Immature natural killer cell (primary cell): ENCODE data around the gene ADIPOR1. TPM values are rescaled to one million over a fixed set of nuclear protein-coding genes. Genes with fewer than 3 reads are reported as not detected.
A peak's percentile ranks its signal among the peaks of the same experiment; 100 is the strongest.
"Not testable (repeated sequence)": the region's sequence is repeated elsewhere in the genome, so short reads cannot be mapped to it uniquely, and the experiment has no call there.

Experiments used
- DNase-seq, 3 donors: peaks; one replicate each; pipeline ENCODE4 v3.0.0; 2022; ENCODE audit warnings: mixed read lengths in 1 of 3
- H3K27ac Mint-ChIP-seq, 6 donors: one replicate each; pipeline ENCODE4 v1.8.0; 2020; ENCODE audit warnings: mixed read lengths in 6 of 6, mild to moderate bottlenecking in 5 of 6, inconsistent platforms in 4 of 6, moderate library complexity in 3 of 6
- H3K27me3 Mint-ChIP-seq, 3 donors: one replicate each; pipeline ENCODE4 v1.8.0; 2020 to 2021; ENCODE audit warnings: low read depth in 3 of 3, mild to moderate bottlenecking in 3 of 3, mixed read lengths in 3 of 3, moderate library complexity in 3 of 3, inconsistent platforms in 1 of 3
- H3K36me3 Mint-ChIP-seq, 3 donors: one replicate each; pipeline ENCODE4 v1.8.0; 2020; ENCODE audit warnings: mixed read lengths in 3 of 3, inconsistent platforms in 2 of 3, mild to moderate bottlenecking in 2 of 3
- H3K4me1 Mint-ChIP-seq, 2 donors: one replicate each; pipeline ENCODE4 v1.8.0; 2020; ENCODE audit warnings: inconsistent platforms in 2 of 2, mild to moderate bottlenecking in 2 of 2, mixed read lengths in 2 of 2, moderate library complexity in 1 of 2
- H3K4me3 Mint-ChIP-seq, 5 donors: one replicate each; pipeline ENCODE4 v1.8.0; 2020; ENCODE audit warnings: mild to moderate bottlenecking in 5 of 5, mixed read lengths in 5 of 5, inconsistent platforms in 3 of 5, moderate library complexity in 3 of 5
- H3K9me3 Mint-ChIP-seq, 6 donors: one replicate each; pipeline ENCODE4 v1.8.0; 2020; ENCODE audit warnings: mild to moderate bottlenecking in 6 of 6, mixed read lengths in 6 of 6, inconsistent platforms in 4 of 6, moderate library complexity in 3 of 6
- polyA plus RNA-seq, 3 donors: library from polyadenylated mRNA; unstranded; fragments of 300-500 nt; fragmentation: Illumina TruSeq; gene quantifications; one replicate each; pipeline ENCODE4 v1.2.3, GENCODE V29; 2021

ADIPOR1 gene
- polyA plus RNA-seq, 3 donors from 2014 or later = 81.5 to 149 (median 95.0) TPM

DNA sequence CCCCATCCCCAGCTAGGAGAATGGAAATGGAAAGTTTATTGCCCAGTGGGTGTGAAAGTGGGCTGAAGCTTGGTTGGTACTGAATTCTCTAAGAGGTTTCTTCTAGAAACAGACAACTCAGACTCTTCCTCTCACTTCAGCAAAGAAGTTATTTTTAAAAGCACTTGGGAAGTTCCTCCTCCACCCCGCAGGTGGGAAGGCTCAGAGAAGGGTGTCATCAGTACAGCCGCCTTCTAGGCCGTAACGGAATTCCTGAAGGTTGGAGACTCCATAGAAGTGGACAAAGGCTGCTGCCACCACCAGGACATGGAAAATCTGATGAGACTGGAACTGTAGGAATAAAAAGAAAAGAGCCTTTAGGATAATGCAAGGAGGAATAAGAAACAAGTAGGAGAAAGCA lies 16.7 kb downstream of the ADIPOR1 start:
- Mint-ChIP-seq H3K36me3 (peaks cover 21 to 49% (median 34%) of the 10 kb centered on the region in 3 donors), H3K4me3 (no peak overlapping the region)

GRCh38 chr1:202940561-202940960 lies 17.6 kb downstream of the ADIPOR1 start:
- peaks cover 18 to 46% (median 30%) of the 10 kb centered on the region in 3 donors for H3K36me3 Mint-ChIP-seq
- H3K27ac Mint-ChIP-seq = no peak overlapping the region
- DNase-seq = no peak
- H3K27me3 Mint-ChIP-seq = no peaks in the 10 kb centered on the region
- no peaks in the 10 kb centered on the region for H3K4me1 Mint-ChIP-seq
- H3K4me3 Mint-ChIP-seq = no peak overlapping the region
- H3K9me3 Mint-ChIP-seq = no peaks in the 10 kb centered on the region

More for the DNA sequence above, 16.7 kb downstream of the ADIPOR1 start:
- Mint-ChIP-seq H3K9me3 (no peaks in the 10 kb centered on the region), H3K27me3 (no peaks in the 10 kb centered on the region), H3K27ac (no peak overlapping the region), H3K4me1 (no peaks in the 10 kb centered on the region)
- DNase-seq = no peak

- DNase-seq = no peak
- Mint-ChIP-seq H3K4me3 (no peak overlapping the region), H3K4me1 (no peaks in the 10 kb centered on the region), H3K36me3 (peaks cover 10 to 28% (median 20%) of the 10 kb centered on the region in 3 donors), H3K27ac (no peak overlapping the region), H3K27me3 (peaks cover 0 to 14% (median 3%) of the 10 kb centered on the region in 3 donors), H3K9me3 (no peaks in the 10 kb centered on the region)
Observed at GRCh38 chr1:202938287-202938925, 19.7 kb downstream of the ADIPOR1 start.

- not testable (repeated sequence) for DNase-seq, H3K9me3 Mint-ChIP-seq, H3K27ac Mint-ChIP-seq, H3K4me1 Mint-ChIP-seq, H3K4me3 Mint-ChIP-seq
- Mint-ChIP-seq H3K27me3 (peaks cover 5 to 16% (median 6%) of the 10 kb centered on the region in 3 donors), H3K36me3 (peaks cover 0 to 15% (median 9%) of the 10 kb centered on the region in 3 donors)
Observed at GRCh38 chr1:202936409-202936808, 21.7 kb downstream of the ADIPOR1 start.

DNA sequence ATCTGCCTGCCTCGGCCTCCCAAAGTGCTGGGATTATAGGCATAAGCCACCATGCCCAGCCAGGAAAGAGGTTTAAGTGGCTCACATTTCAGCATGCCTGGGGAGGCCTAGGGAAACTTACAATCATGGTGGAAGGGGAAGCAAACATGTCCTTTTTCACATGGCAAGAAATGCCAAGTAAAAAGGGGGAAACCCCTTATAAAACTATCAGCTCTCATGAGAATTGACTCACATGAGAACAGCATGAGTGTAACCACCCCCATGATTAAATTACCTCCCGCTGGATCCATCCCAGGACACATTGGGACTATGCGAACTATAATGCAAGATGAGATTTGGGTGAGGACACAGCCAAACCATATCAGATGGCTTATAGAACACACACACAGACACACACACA lies 22.3 kb downstream of the ADIPOR1 start:
- H3K36me3 Mint-ChIP-seq = peaks cover 0 to 9% (median 4%) of the 10 kb centered on the region in 3 donors

GRCh38 chr1:202934755-202935154 lies 23.4 kb downstream of the ADIPOR1 start:
- Mint-ChIP-seq H3K36me3 (peaks cover 0 to 5% (median 0%) of the 10 kb centered on the region in 3 donors), H3K9me3 (no peaks in the 10 kb centered on the region), H3K4me3 (no peak overlapping the region), H3K4me1 (no peaks in the 10 kb centered on the region), H3K27ac (no peak overlapping the region), H3K27me3 (peaks cover 6 to 16% (median 7%) of the 10 kb centered on the region in 3 donors)
- DNase-seq = no peak

More for the DNA sequence above, 22.3 kb downstream of the ADIPOR1 start:
- Mint-ChIP-seq H3K4me1 (no peaks in the 10 kb centered on the region), H3K27ac (no peak overlapping the region), H3K27me3 (peaks cover 5 to 16% (median 6%) of the 10 kb centered on the region in 3 donors), H3K4me3 (no peak overlapping the region), H3K9me3 (no peaks in the 10 kb centered on the region)
- no peak for DNase-seq

GRCh38 chr1:202932476-202932875 lies 25.6 kb downstream of the ADIPOR1 start:
- Mint-ChIP-seq H3K36me3 (no peaks in the 10 kb centered on the region), H3K4me1 (no peaks in the 10 kb centered on the region), H3K27me3 (peaks cover 8 to 16% (median 9%) of the 10 kb centered on the region in 3 donors), H3K4me3 (no peak overlapping the region), H3K9me3 (no peaks in the 10 kb centered on the region), H3K27ac (no peak overlapping the region)
- no peak for DNase-seq

DNA sequence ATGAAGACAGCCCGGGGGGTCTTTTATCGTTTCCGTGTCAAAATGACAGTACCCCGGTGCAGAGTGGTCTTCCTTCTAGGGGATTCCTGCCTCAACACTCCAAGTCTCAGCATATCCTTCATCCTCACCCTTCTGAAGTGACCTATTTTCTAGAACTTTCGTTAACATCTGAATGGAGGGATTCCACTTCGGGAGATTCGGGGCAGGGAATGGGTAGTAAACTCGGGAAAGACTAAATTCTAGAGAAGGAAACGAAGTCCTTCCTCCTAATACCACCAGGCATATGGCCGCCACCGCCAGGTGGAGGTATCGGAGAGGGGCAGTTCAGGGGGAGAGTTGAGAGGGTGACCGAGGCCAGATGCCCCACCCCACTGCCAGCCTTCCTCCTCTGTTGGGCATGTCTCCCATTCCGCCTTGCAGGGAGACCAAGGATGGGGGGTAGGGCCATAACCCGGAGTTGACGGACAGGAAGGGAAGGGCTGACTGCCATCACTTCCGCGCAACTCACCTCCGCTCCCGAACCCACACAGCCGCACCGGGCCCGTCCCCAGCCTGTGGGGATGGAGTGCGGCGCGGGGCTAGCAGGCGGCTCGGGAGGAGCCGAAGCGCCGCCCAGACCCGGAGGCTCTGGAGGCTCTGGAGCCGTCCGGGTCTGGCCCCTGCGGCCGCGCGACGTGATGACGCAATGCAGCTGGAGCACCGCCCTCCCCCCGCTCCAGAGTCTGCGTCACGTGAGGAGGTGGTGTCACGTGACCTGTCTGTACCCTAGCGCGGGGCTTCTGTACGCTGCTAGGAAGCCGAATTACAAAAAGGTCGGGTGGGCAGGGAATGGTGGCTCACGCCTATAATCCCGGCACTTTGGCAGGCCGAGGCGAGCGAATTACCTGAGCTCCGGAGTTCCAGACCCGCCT lies 31.3 kb downstream of the ADIPOR1 start, which contains the start of gene KLHL12:
Gene KLHL12, minus strand, starts transcription at position 654 of the 911 bp plus-strand sequence. CDS start 2,072 bp downstream, outside the sequence.
- peak; percentile 95 for DNase-seq
- Mint-ChIP-seq H3K4me3 (peak within 1 kb of the TSS; percentile 90 to 96 (median 91)), H3K27me3 (peaks cover 9 to 17% (median 11%) of the 10 kb centered on the region in 3 donors), H3K4me1 (peaks cover 18 to 41% of the 10 kb centered on the region in 2 donors), H3K36me3 (peaks cover 4 to 8% (median 7%) of the 10 kb centered on the region in 3 donors), H3K9me3 (no peaks in the 10 kb centered on the region), H3K27ac (peak within 1 kb of the TSS; percentile 90 to 97 (median 92))

- Mint-ChIP-seq H3K27me3 (peaks cover 5 to 17% (median 9%) of the 10 kb centered on the region in 3 donors), H3K4me3 (no peak overlapping the region), H3K9me3 (no peaks in the 10 kb centered on the region), H3K27ac (peak overlapping the region in 1 of 6 donors; percentile 57), H3K4me1 (peaks cover 18 to 48% of the 10 kb centered on the region in 2 donors), H3K36me3 (peaks cover 8 to 13% (median 11%) of the 10 kb centered on the region in 3 donors)
- DNase-seq = no peak
Observed at GRCh38 chr1:202923533-202923932, 34.6 kb downstream of the ADIPOR1 start.

DNA sequence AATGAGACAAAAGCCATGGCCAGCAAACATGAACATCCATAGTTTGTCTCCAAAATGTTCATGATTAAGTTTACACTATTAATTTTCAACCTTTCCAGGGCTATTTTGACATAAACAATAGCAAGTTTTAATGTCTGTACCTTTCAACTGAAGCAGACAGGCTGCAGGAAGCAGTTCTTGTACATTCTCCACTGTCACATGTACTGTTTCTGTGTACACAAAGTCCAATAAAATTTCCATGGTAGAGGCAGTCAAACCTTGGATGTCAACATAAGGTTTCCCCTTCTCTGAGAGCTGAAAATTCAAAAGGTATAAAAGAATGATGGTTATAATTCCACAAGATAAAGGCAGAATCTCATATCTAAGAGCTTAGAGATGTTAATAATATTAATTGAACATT lies 38.5 kb downstream of the ADIPOR1 start:
- Mint-ChIP-seq H3K4me3 (no peak overlapping the region), H3K4me1 (peaks cover 5 to 28% of the 10 kb centered on the region in 2 donors), H3K27me3 (no peaks in the 10 kb centered on the region), H3K27ac (peak overlapping the region in 2 of 6 donors; percentile 28 to 65), H3K9me3 (no peaks in the 10 kb centered on the region), H3K36me3 (peaks cover 17 to 42% (median 17%) of the 10 kb centered on the region in 3 donors)
- DNase-seq = no peak

DNA sequence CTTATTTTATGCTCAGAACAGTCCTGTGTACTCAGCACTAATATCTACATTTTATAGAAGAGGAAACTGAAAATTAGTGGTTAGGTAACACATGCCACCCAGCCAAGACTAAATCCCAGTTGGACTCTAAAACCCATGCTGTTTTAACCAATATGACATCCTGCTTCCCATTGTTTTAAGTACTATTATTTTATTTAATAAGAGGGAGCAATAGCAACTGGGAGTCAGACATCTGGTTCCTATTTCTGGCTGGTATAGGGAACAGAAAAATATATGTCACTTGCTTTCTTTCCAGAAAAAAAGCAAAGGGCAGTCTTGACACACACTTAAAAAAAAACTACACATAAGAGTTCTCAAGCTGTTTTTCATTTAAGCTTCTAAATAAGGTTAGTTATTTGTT lies 43.0 kb downstream of the ADIPOR1 start:
- Mint-ChIP-seq H3K4me1 (peaks cover 18 to 22% of the 10 kb centered on the region in 2 donors), H3K36me3 (peaks cover 33 to 70% (median 42%) of the 10 kb centered on the region in 3 donors), H3K27me3 (peaks cover 0 to 2% (median 0%) of the 10 kb centered on the region in 3 donors), H3K27ac (no peak overlapping the region), H3K4me3 (no peak overlapping the region), H3K9me3 (no peaks in the 10 kb centered on the region)
- DNase-seq = no peak

DNA sequence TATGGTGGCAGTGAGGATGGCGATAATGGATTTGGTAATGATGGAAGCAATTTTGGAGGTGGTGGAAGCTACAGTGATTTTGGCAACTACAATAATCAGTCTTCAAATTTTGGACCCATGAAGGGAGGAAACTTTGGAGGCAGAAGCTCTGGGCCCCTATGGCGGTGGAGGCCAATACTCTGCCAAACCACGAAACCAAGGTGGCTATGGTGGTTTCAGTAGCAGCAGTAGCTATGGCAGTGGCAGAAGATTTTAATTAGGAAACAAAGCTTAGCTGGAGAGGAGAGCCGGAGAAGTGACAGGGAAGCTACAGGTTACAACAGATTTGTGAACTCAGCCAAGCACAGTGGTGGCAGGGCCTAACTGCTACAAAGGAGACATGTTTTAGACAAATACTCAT lies 45.6 kb downstream of the ADIPOR1 start:
- not testable (repeated sequence) for H3K27me3 Mint-ChIP-seq, H3K9me3 Mint-ChIP-seq, DNase-seq
- H3K4me1 Mint-ChIP-seq = peaks cover 18 to 22% of the 10 kb centered on the region in 2 donors
- peak overlapping the region in 3 of 6 donors; percentile 1 to 50 (median 13) for H3K27ac Mint-ChIP-seq
- peaks cover 27 to 62% (median 39%) of the 10 kb centered on the region in 3 donors for H3K36me3 Mint-ChIP-seq
- H3K4me3 Mint-ChIP-seq = peak overlapping the region in 1 of 5 donors; percentile 27

DNA sequence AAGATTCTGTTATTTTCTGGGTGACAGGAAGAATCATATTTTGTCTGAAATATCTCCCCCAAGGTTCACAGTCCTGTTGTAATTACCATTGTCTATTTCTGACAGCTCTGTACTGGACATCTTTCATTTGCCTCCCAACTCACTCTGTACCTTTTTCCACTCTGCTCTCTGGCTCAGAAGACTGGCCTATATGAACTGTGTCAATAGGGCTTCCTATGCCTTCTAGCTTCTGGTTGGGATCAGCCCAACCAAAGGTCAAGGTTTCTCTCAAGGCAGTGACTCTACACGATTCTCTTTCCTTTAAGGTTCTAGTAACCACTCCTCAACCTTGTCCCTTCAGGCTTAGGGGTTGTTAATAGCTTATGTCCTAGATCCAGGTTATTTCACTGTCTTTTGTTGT lies 48.6 kb downstream of the ADIPOR1 start:
- H3K4me3 Mint-ChIP-seq = no peak overlapping the region
- no peak for DNase-seq
- H3K36me3 Mint-ChIP-seq = peaks cover 29 to 48% (median 37%) of the 10 kb centered on the region in 3 donors
- H3K4me1 Mint-ChIP-seq = peaks cover 18 to 22% of the 10 kb centered on the region in 2 donors
- H3K27me3 Mint-ChIP-seq = peaks cover 0 to 2% (median 0%) of the 10 kb centered on the region in 3 donors
- H3K9me3 Mint-ChIP-seq = no peaks in the 10 kb centered on the region
- H3K27ac Mint-ChIP-seq = peak overlapping the region in 2 of 6 donors; percentile 11 to 65
